Activated CD8-positive, alpha-beta T cell treated with anti-CD3 and anti-CD28 coated beads, Interleukin-2, amount 10 ng/mL, durations not matched to agents 7 days and 5 days (primary cell): ENCODE measurements around the gene ISCA2. TPM values are rescaled to one million over a fixed set of nuclear protein-coding genes. Genes with fewer than 3 reads are reported as not detected.
A peak's percentile ranks its signal among the peaks of the same experiment; 100 is the strongest.

Experiments
- ATAC-seq: fragments of 150-1000 bp; cut with Tn5 transposase; one replicate; pipeline ENCODE4 v1.10.0; 2021; ENCODE audit warnings: moderate library complexity
- CTCF ChIA-PET: fragments of 350-600 bp; sonication (Branson Sonifier 250); formaldehyde crosslinking; loops from one replicate; lab custom pipeline; 2021; ENCODE audit warnings: antibody characterized with exemption; lab: Charles Lee
- POLR2A ChIA-PET: fragments of 350-600 bp; sonication (Branson Sonifier 250); formaldehyde crosslinking; loops from one replicate; lab custom pipeline; 2021; ENCODE audit warnings: antibody characterized with exemption; lab: Charles Lee
- DNase-seq: peaks from one replicate; pipeline ENCODE4 v3.0.0-alpha.2; 2020
- H3K27ac Mint-ChIP-seq: one replicate; pipeline ENCODE4 v1.8.0; 2021; ENCODE audit warnings: mild to moderate bottlenecking, mixed read lengths
- H3K27me3 Mint-ChIP-seq: one replicate; pipeline ENCODE4 v1.8.0; 2021; ENCODE audit warnings: low read depth, mixed read lengths
- H3K36me3 Mint-ChIP-seq: one replicate; pipeline ENCODE4 v1.8.0; 2021; ENCODE audit warnings: low read depth, mixed read lengths
- H3K4me1 Mint-ChIP-seq: one replicate; pipeline ENCODE4 v1.8.0; 2021; ENCODE audit warnings: low read depth, mixed read lengths
- H3K4me3 Mint-ChIP-seq: one replicate; pipeline ENCODE4 v1.8.0; 2021; ENCODE audit warnings: mild to moderate bottlenecking, mixed read lengths
- H3K9me3 Mint-ChIP-seq: one replicate; pipeline ENCODE4 v1.8.0; 2022; ENCODE audit warnings: mixed read lengths; ENCODE audit not compliant: insufficient read depth
- total RNA-seq, 2 experiments: library from RNA; stranded (reverse); gene quantifications; one replicate each; pipeline ENCODE4 v1.2.3, GENCODE V29; 2021

The ISCA2 gene
- total RNA-seq, 2 experiments from 2014 or later = 34.5 to 37.8 TPM

GRCh38 chr14:74510959-74511409, 17.4 kb downstream of the ISCA2 start:
- Mint-ChIP-seq H3K36me3 (no peaks in the 10 kb centered on the region), H3K4me1 (peaks cover 11% of the 10 kb centered on the region), H3K27ac (no peak overlapping the region), H3K4me3 (no peak overlapping the region), H3K27me3 (peaks cover 17% of the 10 kb centered on the region), H3K9me3 (no peaks in the 10 kb centered on the region)
- POLR2A ChIA-PET = no interaction called here
- ATAC-seq (no peak), DNase-seq (no peak)
- CTCF ChIA-PET = no interaction called here

- ATAC-seq (no peak), DNase-seq (no peak)
- Mint-ChIP-seq H3K9me3 (no peaks in the 10 kb centered on the region), H3K4me3 (no peak overlapping the region), H3K27me3 (peaks cover 23% of the 10 kb centered on the region), H3K4me1 (peaks cover 11% of the 10 kb centered on the region), H3K27ac (no peak overlapping the region), H3K36me3 (no peaks in the 10 kb centered on the region)
- CTCF ChIA-PET = no interaction called here
- POLR2A ChIA-PET = no interaction called here
These were observed 18.6 kb downstream of the ISCA2 start for GRCh38 chr14:74511966-74512830.

GRCh38 chr14:74514471-74514941, 20.9 kb downstream of the ISCA2 start:
- no peaks in the 10 kb centered on the region for H3K36me3 Mint-ChIP-seq
- no peak overlapping the region for H3K27ac Mint-ChIP-seq
- no peak overlapping the region for H3K4me3 Mint-ChIP-seq
- ATAC-seq (peak; percentile 33), DNase-seq (peak; percentile 29)
- CTCF ChIA-PET = interaction anchor here (1.3 kb wide), 1 partner anchor 12 kb away, joined by 3 read pairs; no protein-coding TSS in a partner anchor
- H3K9me3 Mint-ChIP-seq = no peaks in the 10 kb centered on the region
- H3K4me1 Mint-ChIP-seq = peaks cover 11% of the 10 kb centered on the region
- H3K27me3 Mint-ChIP-seq = peaks cover 38% of the 10 kb centered on the region
- POLR2A ChIA-PET = no interaction called here

GRCh38 chr14:74515891-74516412, 22.4 kb downstream of the ISCA2 start:
- ATAC-seq = no peak
- H3K4me3 Mint-ChIP-seq = no peak overlapping the region
- DNase-seq = no peak
- CTCF ChIA-PET = interaction anchor here (1.2 kb wide), 1 partner anchor 14 kb away, joined by 3 read pairs; no protein-coding TSS in a partner anchor
- H3K27ac Mint-ChIP-seq = no peak overlapping the region
- peaks cover 11% of the 10 kb centered on the region for H3K4me1 Mint-ChIP-seq
- H3K36me3 Mint-ChIP-seq = no peaks in the 10 kb centered on the region
- POLR2A ChIA-PET = no interaction called here
- H3K9me3 Mint-ChIP-seq = no peaks in the 10 kb centered on the region
- H3K27me3 Mint-ChIP-seq = peaks cover 38% of the 10 kb centered on the region

- Mint-ChIP-seq H3K27ac (no peak overlapping the region), H3K4me3 (no peak overlapping the region), H3K36me3 (no peaks in the 10 kb centered on the region), H3K4me1 (peaks cover 11% of the 10 kb centered on the region), H3K9me3 (no peaks in the 10 kb centered on the region), H3K27me3 (peaks cover 38% of the 10 kb centered on the region)
- ATAC-seq (no peak), DNase-seq (no peak)
- POLR2A ChIA-PET = no interaction called here
- CTCF ChIA-PET = interaction anchor here (1.2 kb wide), 1 partner anchor 15 kb away, joined by 3 read pairs; no protein-coding TSS in a partner anchor
These were observed 23.0 kb downstream of the ISCA2 start for GRCh38 chr14:74516451-74517160.

GRCh38 chr14:74517731-74518130, 24.2 kb downstream of the ISCA2 start:
- no peak overlapping the region for H3K27ac Mint-ChIP-seq
- DNase-seq = no peak
- no peak overlapping the region for H3K4me3 Mint-ChIP-seq
- peaks cover 11% of the 10 kb centered on the region for H3K4me1 Mint-ChIP-seq
- ATAC-seq = no peak
- H3K27me3 Mint-ChIP-seq = peaks cover 38% of the 10 kb centered on the region
- POLR2A ChIA-PET = no interaction called here
- H3K9me3 Mint-ChIP-seq = no peaks in the 10 kb centered on the region
- CTCF ChIA-PET = no interaction called here
- no peaks in the 10 kb centered on the region for H3K36me3 Mint-ChIP-seq

- H3K36me3 Mint-ChIP-seq = no peaks in the 10 kb centered on the region
- ATAC-seq = no peak
- H3K27me3 Mint-ChIP-seq = peaks cover 38% of the 10 kb centered on the region
- no peaks in the 10 kb centered on the region for H3K9me3 Mint-ChIP-seq
- no peak overlapping the region for H3K27ac Mint-ChIP-seq
- ChIA-PET CTCF (no interaction called here), POLR2A (no interaction called here)
- peaks cover 11% of the 10 kb centered on the region for H3K4me1 Mint-ChIP-seq
- H3K4me3 Mint-ChIP-seq = no peak overlapping the region
- no peak for DNase-seq
These were observed 24.7 kb downstream of the ISCA2 start for GRCh38 chr14:74518221-74518620.

GRCh38 chr14:74519316-74520074, 25.9 kb downstream of the ISCA2 start:
- H3K9me3 Mint-ChIP-seq = no peaks in the 10 kb centered on the region
- H3K27me3 Mint-ChIP-seq = peaks cover 31% of the 10 kb centered on the region
- H3K36me3 Mint-ChIP-seq = no peaks in the 10 kb centered on the region
- H3K4me1 Mint-ChIP-seq = peaks cover 5% of the 10 kb centered on the region
- ATAC-seq (peak; percentile 39), DNase-seq (no peak)
- no peak overlapping the region for H3K4me3 Mint-ChIP-seq
- POLR2A ChIA-PET = no interaction called here
- no peak overlapping the region for H3K27ac Mint-ChIP-seq
- CTCF ChIA-PET = interaction anchor here (1.0 kb wide), 1 partner anchor 17 kb away, joined by 3 read pairs; no protein-coding TSS in a partner anchor

GRCh38 chr14:74521756-74522155, 28.2 kb downstream of the ISCA2 start:
- ChIA-PET CTCF (no interaction called here), POLR2A (no interaction called here)
- ATAC-seq = no peak
- Mint-ChIP-seq H3K36me3 (no peaks in the 10 kb centered on the region), H3K4me1 (no peaks in the 10 kb centered on the region), H3K9me3 (no peaks in the 10 kb centered on the region), H3K27ac (no peak overlapping the region), H3K4me3 (no peak overlapping the region), H3K27me3 (peaks cover 18% of the 10 kb centered on the region)
- no peak for DNase-seq

- DNase-seq = no peak
- Mint-ChIP-seq H3K27ac (no peak overlapping the region), H3K36me3 (no peaks in the 10 kb centered on the region), H3K27me3 (peaks cover 16% of the 10 kb centered on the region), H3K4me3 (no peak overlapping the region), H3K4me1 (no peaks in the 10 kb centered on the region), H3K9me3 (no peaks in the 10 kb centered on the region)
- ATAC-seq = no peak
- POLR2A ChIA-PET = no interaction called here
- CTCF ChIA-PET = no interaction called here
These were observed 29.2 kb downstream of the ISCA2 start for GRCh38 chr14:74522740-74523139.

- Mint-ChIP-seq H3K4me3 (no peak overlapping the region), H3K27me3 (peaks cover 3% of the 10 kb centered on the region), H3K9me3 (no peaks in the 10 kb centered on the region), H3K27ac (no peak overlapping the region), H3K4me1 (no peaks in the 10 kb centered on the region), H3K36me3 (no peaks in the 10 kb centered on the region)
- ATAC-seq = no peak
- no peak for DNase-seq
- ChIA-PET POLR2A (no interaction called here), CTCF (no interaction called here)
These were observed 30.7 kb downstream of the ISCA2 start for GRCh38 chr14:74524076-74524811.
